Adipose tissue (tissue), 3 donors: Measurements from ENCODE around the gene RILPL2. TPM values are rescaled to one million over a fixed set of nuclear protein-coding genes. Genes with fewer than 3 reads are reported as not detected.
"Not testable (repeated sequence)": the region's sequence is repeated elsewhere in the genome, so short reads cannot be mapped to it uniquely, and the experiment has no call there.

Experiments used
- H3K27ac ChIP-seq: one replicate; pipeline ENCODE4 v1.5.1; 2013; ENCODE audit warnings: low read depth, low read length
- WGBS, 3 donors: extraction: QIAGEN DNeasy Blood & Tissue Kit; methylation state at CpG; one replicate each; pipeline ENCODE4 v1.1.7; 2013; 5-methylcytosine and 5-hydroxymethylcytosine counted together
- polyA plus RNA-seq, 3 donors: library from polyadenylated mRNA; stranded (reverse); fragments of 200-250 nt; gene quantifications; one replicate each; pipeline ENCODE4 v1.2.3, GENCODE V29; 2013
- donor health status: healthy with polysubstance abuse.
- donor health status: Bipolar disorder and iron deficiency.
- donor health status: healthy.

Gene RILPL2, protein sequence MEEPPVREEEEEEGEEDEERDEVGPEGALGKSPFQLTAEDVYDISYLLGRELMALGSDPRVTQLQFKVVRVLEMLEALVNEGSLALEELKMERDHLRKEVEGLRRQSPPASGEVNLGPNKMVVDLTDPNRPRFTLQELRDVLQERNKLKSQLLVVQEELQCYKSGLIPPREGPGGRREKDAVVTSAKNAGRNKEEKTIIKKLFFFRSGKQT
- 10 to 100 TPM in 1 of 3 donors, 1 to 10 TPM in 2; 2.0 to 11.7 (median 7.8) TPM for polyA plus RNA-seq

GRCh38 chr12:123436017-123436964, at the start of gene RILPL2:
RILPL2 (minus strand) TSS chr12:123436684; CDS start chr12:123436420, 264 bp downstream.
- peak within 1 kb of the TSS; percentile 81 for H3K27ac ChIP-seq
- 0 to 1% (median 0%) methylated on average over 67 to 69 of the region's 69 CpGs for WGBS, 3 donors

GRCh38 chr12:123485756-123486155, 49.3 kb upstream of the RILPL2 start:
- 84 to 85% (median 84%) methylated on average over 14 of the region's 14 CpGs for WGBS, 3 donors
- no peak overlapping the region for H3K27ac ChIP-seq

GRCh38 chr12:123483602-123484248, 47.2 kb upstream of the RILPL2 start:
- 65 to 89% (median 66%) methylated on average over 18 of the region's 18 CpGs for WGBS, 3 donors
- no peak overlapping the region for H3K27ac ChIP-seq

- WGBS, 3 donors, result 65 to 92% (median 75%) methylated on average over 6 of the region's 6 CpGs
- no peak overlapping the region for H3K27ac ChIP-seq
Measured at GRCh38 chr12:123482876-123483275, 46.4 kb upstream of the RILPL2 start.

GRCh38 chr12:123481251-123481650, 44.8 kb upstream of the RILPL2 start:
- WGBS, 3 donors, result 96 to 97% (median 96%) methylated on average over 5 of the region's 5 CpGs
- not testable (repeated sequence) for H3K27ac ChIP-seq

GRCh38 chr12:123479442-123480180, 43.1 kb upstream of the RILPL2 start:
- H3K27ac ChIP-seq, result no peak overlapping the region
- WGBS, 3 donors, result 76 to 84% (median 81%) methylated on average over 13 to 14 of the region's 14 CpGs

DNA sequence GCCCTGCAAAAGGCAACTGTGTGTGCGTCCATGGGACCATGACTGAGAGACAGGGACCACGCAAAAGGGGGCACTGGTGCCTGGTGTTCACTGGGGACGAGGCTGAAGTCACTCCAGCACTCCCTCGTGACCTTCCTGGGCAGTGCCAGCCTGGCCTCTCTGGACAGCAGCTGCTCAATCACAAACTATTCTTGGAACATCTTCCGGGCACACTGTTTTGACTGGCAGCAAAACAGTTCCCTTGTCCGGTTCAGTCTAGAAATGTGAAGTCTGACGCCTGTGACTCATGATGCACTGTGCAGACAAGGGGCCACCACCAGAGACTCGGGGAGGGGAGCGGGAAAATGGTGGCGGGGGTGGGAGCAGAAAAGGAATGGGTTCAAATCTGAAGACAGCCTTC, 42.3 kb upstream of the RILPL2 start:
- H3K27ac ChIP-seq, result no peak overlapping the region

DNA sequence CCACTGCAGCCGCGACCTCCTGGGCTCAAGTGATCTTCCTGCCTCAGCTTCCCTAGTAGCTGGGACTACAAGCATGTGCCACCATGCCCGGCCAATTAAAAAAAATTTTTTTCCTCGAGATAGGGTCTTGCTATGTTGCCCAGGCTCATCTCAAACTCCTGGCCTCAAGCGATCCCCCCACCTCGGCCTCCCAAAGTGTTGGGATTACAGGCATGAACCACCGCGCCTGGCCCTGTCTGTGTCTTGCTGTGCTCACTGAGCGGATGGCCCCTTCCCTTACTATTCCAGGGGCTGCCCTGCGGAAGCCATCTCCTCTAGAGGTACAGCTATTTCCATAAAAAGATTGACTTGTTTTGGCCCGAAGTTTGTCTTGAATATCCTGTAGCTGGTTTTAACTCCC, 41.6 kb upstream of the RILPL2 start:
- WGBS, 3 donors, result 87 to 90% (median 88%) methylated on average over 11 of the region's 11 CpGs
- no peak overlapping the region for H3K27ac ChIP-seq

More for the DNA sequence above, 42.3 kb upstream of the RILPL2 start:
- WGBS, 3 donors, result 78 to 85% (median 83%) methylated on average over 10 of the region's 10 CpGs

DNA sequence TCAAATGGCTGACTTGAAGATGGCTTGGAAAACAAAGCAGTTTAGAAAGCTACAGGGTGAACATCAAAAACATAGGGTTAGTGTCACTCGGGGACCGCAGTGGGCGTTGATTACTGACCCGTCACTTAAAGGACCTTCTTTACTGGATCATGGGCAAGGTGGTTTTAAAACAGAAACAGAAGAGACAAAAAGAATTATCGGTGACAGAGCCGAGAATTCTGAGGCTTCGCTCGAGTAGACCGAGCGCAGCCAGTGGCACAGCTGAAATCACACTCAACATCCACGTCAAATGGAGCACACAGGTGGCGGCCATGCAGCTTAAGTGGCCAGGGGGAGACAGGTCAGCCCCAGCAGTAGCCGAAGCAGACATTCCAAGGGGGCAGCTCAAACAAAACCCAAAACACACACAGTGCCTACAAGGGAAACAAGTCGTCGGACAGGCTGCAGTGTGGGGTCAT, 38.8 kb upstream of the RILPL2 start:
- no peak overlapping the region for H3K27ac ChIP-seq
- 83 to 91% (median 89%) methylated on average over 15 of the region's 15 CpGs for WGBS, 3 donors

DNA sequence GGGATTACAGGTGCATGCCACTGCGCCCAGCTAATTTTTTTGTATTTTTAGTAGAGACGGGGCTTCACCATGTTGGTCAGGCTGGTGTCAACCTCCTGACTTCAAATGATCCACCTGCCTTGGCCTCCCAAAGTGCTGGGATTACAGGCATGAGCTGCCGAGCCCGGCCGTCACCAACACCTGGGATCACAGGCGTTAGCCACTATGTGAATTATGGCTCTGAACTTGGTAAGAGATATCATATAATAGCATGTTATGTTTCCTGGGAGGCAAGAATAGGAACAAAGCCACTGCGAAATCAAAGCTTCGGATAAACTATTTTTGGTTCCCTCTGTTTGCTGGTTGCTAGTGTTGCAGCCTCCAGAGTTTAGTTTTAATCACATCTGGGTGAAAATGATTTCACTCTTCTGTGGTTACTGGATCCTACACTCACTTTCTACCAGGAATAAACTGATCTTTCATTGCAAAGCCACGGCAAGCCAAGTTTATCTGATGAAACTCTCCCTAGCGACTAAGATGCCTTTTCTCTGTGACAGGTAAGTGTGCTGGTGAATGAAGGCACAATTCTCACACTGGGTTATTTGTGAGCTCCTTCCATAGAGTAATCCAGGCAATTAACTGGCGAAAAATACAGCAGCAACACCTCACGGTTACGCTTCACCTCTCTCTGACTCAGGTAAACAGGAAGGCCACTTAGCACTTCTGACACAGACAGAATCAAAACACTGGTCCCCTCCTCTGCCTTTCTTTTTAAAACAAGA, 38.2 kb upstream of the RILPL2 start:
- 80 to 86% (median 85%) methylated on average over 13 of the region's 13 CpGs for WGBS, 3 donors
- H3K27ac ChIP-seq, result no peak overlapping the region

DNA sequence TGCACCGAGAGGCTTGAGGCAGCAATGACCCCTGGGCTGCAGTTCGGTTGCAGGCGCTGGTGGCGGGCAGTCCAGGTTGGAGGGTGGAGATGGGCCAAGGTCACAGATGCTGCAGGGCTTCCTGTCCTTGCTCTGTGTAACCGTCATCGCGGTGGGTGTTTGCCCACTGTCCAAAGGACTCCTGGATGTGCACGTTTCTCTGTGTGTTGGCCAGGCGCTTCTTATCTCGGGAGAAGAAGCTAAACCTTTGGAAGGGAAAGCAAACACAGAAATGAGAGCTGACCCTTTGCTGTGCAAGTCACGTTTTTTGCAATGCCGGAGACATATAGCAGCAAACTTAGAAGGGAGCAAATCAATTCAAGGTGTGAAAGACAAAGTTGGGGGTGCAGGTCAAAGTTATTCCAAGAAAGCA, 36.0 kb upstream of the RILPL2 start:
- H3K27ac ChIP-seq, result no peak overlapping the region
- WGBS, 3 donors, result 64 to 91% (median 89%) methylated on average over 12 of the region's 12 CpGs

GRCh38 chr12:123471374-123472068, 35.0 kb upstream of the RILPL2 start:
- no peak overlapping the region for H3K27ac ChIP-seq
- 79 to 82% (median 81%) methylated on average over 8 of the region's 8 CpGs for WGBS, 3 donors

DNA sequence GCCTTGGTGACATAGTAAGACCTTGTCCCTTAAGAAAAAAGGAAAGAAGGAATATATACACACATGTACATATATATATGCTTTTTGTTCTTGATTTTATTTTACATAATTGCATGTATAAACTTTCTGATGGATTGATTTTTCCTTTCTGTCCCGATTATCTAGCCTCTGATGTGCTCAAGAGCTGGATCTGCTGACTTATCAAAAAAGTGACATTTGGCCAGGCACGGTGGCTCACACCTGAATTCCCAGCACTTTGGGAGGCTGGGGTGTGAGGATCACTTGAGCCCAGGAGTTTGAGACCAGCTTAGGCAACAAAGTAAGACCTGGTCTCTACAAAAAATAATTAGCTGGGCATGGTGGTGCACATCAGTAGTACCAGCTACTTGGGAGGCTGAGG, 33.5 kb upstream of the RILPL2 start:
- 83 to 94% (median 90%) methylated on average over 2 of the region's 2 CpGs for WGBS, 3 donors
- H3K27ac ChIP-seq, result no peak overlapping the region

DNA sequence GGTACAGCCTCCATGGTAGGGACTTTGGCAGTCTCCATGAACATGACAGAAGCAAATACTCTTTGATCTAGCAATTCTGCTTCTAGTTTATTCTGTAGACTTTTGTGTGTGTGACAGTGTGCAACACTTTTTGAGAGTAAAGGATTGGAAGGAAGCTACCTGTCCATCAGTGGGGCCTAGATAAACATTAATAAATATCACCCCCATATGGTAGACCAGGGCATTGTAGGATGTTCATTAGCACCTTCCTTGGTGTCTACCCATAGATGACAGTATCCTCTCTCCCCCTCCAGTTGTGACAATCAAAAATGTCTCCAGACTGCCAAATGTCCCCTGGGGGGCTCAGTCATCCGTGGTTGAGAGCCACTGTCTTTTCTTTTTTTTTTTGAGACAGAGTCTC, 32.3 kb upstream of the RILPL2 start:
- WGBS, 3 donors, result 6 to 53% (median 21%) methylated on average over 1 of the region's 1 CpG
- H3K27ac ChIP-seq, result no peak overlapping the region

DNA sequence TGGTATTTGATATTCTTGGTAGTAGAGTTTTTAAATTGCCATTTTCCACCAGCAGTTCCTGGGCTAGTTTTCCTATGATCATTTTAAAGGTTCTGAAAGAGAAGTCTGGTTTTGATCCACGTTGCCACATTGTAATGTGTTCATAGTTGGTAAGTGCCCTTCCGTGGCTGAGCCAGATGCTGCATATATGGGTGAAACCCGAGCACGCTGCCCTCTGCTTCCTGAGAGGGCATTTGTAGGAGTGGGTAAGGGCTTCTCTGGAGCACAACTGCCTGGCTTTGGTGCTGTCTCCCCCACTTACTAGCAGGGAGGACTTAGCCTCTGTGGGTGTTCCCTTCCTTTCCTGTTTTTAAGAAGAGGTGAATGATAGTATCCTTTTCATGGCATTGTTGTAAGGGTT, 28.6 kb upstream of the RILPL2 start:
- H3K27ac ChIP-seq, result no peak overlapping the region

DNA sequence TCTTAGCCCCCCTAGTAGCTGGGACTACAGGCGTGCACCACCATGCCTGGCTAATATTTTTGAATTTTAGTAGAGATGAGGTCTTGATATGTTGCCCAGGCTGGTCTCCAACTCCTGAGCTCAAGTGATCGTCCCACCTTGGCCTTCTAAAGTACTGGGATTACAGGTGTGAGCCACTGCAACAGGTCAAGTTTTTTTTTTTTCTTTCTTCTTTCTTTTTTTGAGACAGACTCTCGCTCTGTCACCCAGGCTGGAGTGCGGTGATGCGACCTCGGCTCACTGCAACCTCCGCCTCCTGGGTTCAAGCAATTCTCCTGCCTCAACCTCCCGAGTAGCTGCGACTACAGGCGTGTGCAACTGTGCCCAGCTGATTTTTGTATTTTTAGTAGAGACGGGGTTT, 26.7 kb upstream of the RILPL2 start:
- not testable (repeated sequence) for H3K27ac ChIP-seq
- 97 to 98% (median 98%) methylated on average over 11 of the region's 11 CpGs for WGBS, 3 donors

More for the DNA sequence above, 28.6 kb upstream of the RILPL2 start:
- WGBS, 3 donors, result 87 to 92% (median 88%) methylated on average over 4 of the region's 4 CpGs
